ENCODE results near the gene RGS12.

Gene RGS12

GRCh38 chr4:3247399-3248177 is 45.2 kb upstream of the RGS12 start:
- H3K27ac ChIP-seq (ENCODE audit: low read depth, low read length), result no peak overlapping the region
- no peaks in the 10 kb centered on the region for H3K27me3 ChIP-seq (ENCODE audit: control insufficient read depth, low read length)
- no peak overlapping the region for H3K4me3 ChIP-seq (ENCODE audit: low read length)
- 0 out of 2 replicates have a peak, but pooled peaks cover 3% of the 10 kb centered on the region for H3K4me1 ChIP-seq (ENCODE audit: control insufficient read depth, low read length)
- H3K79me2 ChIP-seq (ENCODE audit: control insufficient read depth, low read length), result no peaks in the 10 kb centered on the region
- no peaks in the 10 kb centered on the region for H3K9me3 ChIP-seq (ENCODE audit: control insufficient read depth, insufficient read depth, low read length)
- H4K20me1 ChIP-seq (ENCODE audit: control insufficient read depth, insufficient read depth, low read depth, low read length), result no peaks in the 10 kb centered on the region
- peaks cover 3% of the 10 kb centered on the region; the same call in 1 of the 2 replicates for H3K36me3 ChIP-seq (ENCODE audit: control insufficient read depth, low read length)
- TF ChIP-seq CTCF (IDR thresholded peaks at IDR 0.05; ENCODE audit: low read depth, low read length, poor library complexity, severe bottlenecking), result no peak
- TF ChIP-seq EZH2phosphoT487 (IDR thresholded peaks at IDR 0.05; ENCODE audit: borderline replicate concordance, low read length), result no peak
- H3F3A ChIP-seq (ENCODE audit: control insufficient read depth, insufficient read depth), result no peaks in the 10 kb centered on the region
- H3K4me2 ChIP-seq (ENCODE audit: low read length), result no peak overlapping the region
- no peaks in the 10 kb centered on the region for H3K9me2 ChIP-seq (replicated peaks; ENCODE audit: control insufficient read depth, low read length)

GRCh38 chr4:3248178-3248480 is 44.7 kb upstream of the RGS12 start:
- Histone ChIP-seq H3K79me2 (ENCODE audit: control insufficient read depth, low read length) (no peaks in the 10 kb centered on the region), H3F3A (ENCODE audit: control insufficient read depth, insufficient read depth) (no peaks in the 10 kb centered on the region), H4K20me1 (ENCODE audit: control insufficient read depth, insufficient read depth, low read depth, low read length) (no peaks in the 10 kb centered on the region), H3K27me3 (ENCODE audit: control insufficient read depth, low read length) (no peaks in the 10 kb centered on the region), H3K4me2 (ENCODE audit: low read length) (no peak overlapping the region), H3K36me3 (ENCODE audit: control insufficient read depth, low read length) (peaks cover under 1% of the 10 kb centered on the region; the same call in 1 of the 2 replicates), H3K4me3 (ENCODE audit: low read length) (no peak overlapping the region), H3K4me1 (ENCODE audit: control insufficient read depth, low read length) (no peaks in the 10 kb centered on the region), H3K27ac (ENCODE audit: low read depth, low read length) (no peak overlapping the region), H3K9me3 (ENCODE audit: control insufficient read depth, insufficient read depth, low read length) (no peaks in the 10 kb centered on the region), H3K9me2 (replicated peaks; ENCODE audit: control insufficient read depth, low read length) (no peaks in the 10 kb centered on the region)
- no peak for TF ChIP-seq CTCF (IDR thresholded peaks at IDR 0.05; ENCODE audit: low read depth, low read length, poor library complexity, severe bottlenecking)
- no peak for TF ChIP-seq EZH2phosphoT487 (IDR thresholded peaks at IDR 0.05; ENCODE audit: borderline replicate concordance, low read length)

GRCh38 chr4:3248811-3249661 is 43.8 kb upstream of the RGS12 start, which contains the start of gene MSANTD1:
Gene MSANTD1 (plus strand): TSS chr4:3249159. CDS start chr4:3249223, 64 bp downstream.
- no peaks in the 10 kb centered on the region for H3K36me3 ChIP-seq (ENCODE audit: control insufficient read depth, low read length)
- TF ChIP-seq CTCF (IDR thresholded peaks at IDR 0.05; ENCODE audit: low read depth, low read length, poor library complexity, severe bottlenecking), result no peak
- no peak for TF ChIP-seq EZH2phosphoT487 (IDR thresholded peaks at IDR 0.05; ENCODE audit: borderline replicate concordance, low read length)
- no peaks in the 10 kb centered on the region for H3K9me3 ChIP-seq (ENCODE audit: control insufficient read depth, insufficient read depth, low read length)
- H3K27me3 ChIP-seq (ENCODE audit: control insufficient read depth, low read length), result no peaks in the 10 kb centered on the region
- no peaks in the 10 kb centered on the region for H3K79me2 ChIP-seq (ENCODE audit: control insufficient read depth, low read length)
- no peak within 1 kb of the TSS for H3K4me2 ChIP-seq (ENCODE audit: low read length)
- H3K4me1 ChIP-seq (ENCODE audit: control insufficient read depth, low read length), result no peaks in the 10 kb centered on the region
- no peaks in the 10 kb centered on the region for H3F3A ChIP-seq (ENCODE audit: control insufficient read depth, insufficient read depth)
- H3K9me2 ChIP-seq (replicated peaks; ENCODE audit: control insufficient read depth, low read length), result no peaks in the 10 kb centered on the region
- no peak within 1 kb of the TSS for H3K27ac ChIP-seq (ENCODE audit: low read depth, low read length)
- no peaks in the 10 kb centered on the region for H4K20me1 ChIP-seq (ENCODE audit: control insufficient read depth, insufficient read depth, low read depth, low read length)
- no peak within 1 kb of the TSS for H3K4me3 ChIP-seq (ENCODE audit: low read length)
